Fibroblast of peridontal ligament (primary cell): ENCODE results near the gene MMP20.

Experiments
- DNase-seq: peaks from one replicate; pipeline ENCODE4 v3.0.0-alpha.2; 2010; ENCODE audit errors: extremely low read depth

MMP20 gene

DNA sequence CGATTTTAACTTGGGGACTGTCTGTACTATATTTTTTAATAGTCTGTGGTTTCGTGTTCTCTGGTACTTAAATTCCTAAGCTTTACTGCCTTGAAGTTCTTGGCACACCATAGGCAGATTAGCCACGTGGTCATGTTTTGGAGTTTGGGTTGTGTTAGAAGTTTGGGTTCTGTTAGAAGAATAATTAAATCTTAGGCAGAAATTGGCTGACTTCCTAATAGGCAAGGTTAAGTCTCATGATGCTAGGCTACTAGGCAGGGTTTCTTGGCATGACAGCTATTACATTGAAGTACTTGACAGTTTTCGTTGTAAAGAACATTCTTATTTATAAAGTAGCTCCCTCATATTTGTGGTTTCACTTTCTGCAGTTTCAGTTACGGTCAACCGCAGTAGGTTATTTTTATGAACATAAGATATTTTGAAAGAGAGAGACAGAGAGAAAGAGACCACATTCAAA lies 64.5 kb downstream of the MMP20 start:
- DNase-seq: peak; percentile 79

DNA sequence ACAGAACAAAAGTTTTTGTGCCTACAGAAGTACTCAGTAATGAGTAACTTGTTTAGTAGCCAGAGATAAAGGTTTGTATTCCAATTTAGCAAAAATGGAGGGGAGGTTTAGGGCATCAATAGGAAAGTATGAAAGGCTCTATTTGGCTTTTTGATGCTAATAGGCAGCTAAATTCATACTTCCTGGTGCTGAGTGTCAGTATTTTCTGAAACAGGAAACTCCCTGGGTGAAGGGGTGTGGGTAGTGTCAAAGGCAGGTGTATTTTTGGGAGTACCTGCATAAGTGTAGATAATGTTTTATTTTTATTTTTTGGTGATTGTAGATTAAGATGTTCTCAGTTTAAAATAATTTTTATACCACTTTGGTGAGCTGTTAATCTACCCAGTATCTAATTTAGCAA lies 65.3 kb downstream of the MMP20 start:
- no peak for DNase-seq

DNA sequence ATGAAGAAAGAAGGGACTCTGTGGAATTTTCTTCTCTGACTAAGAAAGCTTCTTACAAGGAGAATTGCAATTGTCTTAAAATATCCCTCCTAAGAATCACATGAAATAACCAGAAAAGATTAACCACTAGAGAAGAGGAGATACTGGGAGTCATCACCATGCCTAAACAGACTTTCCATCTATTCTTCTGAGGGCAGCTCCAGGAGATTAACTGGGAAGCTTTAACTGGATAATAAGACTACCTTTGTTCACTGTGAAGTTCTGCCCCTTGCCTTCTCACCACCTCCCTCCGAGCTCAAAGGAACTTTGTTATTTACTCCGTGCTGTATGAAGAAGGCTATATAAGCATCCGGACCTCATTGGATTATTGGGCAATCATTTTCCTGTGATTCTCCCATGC lies 70.0 kb downstream of the MMP20 start:
- DNase-seq: no peak

DNA sequence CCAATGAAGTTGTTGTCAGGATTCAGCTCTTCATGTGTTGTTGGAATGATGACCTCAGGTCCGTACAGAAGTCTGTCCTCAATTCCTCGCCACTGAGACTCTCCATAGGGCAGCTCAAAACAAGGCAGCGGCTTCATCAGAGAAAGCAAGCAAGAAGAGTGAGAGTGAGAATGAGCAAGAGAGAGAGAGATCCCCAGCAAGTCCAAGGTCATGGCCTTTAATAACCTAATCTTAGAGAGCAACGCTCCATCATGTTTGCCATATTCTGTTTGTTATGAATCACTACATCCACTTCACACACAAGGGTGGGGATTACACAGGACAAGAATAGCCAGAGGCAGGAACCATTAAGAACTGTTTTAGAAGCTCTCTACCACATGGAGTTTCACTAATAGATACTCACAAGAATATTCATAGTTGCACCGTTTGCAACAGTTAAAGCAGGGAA lies 71.3 kb downstream of the MMP20 start:
- DNase-seq: no peak

DNA sequence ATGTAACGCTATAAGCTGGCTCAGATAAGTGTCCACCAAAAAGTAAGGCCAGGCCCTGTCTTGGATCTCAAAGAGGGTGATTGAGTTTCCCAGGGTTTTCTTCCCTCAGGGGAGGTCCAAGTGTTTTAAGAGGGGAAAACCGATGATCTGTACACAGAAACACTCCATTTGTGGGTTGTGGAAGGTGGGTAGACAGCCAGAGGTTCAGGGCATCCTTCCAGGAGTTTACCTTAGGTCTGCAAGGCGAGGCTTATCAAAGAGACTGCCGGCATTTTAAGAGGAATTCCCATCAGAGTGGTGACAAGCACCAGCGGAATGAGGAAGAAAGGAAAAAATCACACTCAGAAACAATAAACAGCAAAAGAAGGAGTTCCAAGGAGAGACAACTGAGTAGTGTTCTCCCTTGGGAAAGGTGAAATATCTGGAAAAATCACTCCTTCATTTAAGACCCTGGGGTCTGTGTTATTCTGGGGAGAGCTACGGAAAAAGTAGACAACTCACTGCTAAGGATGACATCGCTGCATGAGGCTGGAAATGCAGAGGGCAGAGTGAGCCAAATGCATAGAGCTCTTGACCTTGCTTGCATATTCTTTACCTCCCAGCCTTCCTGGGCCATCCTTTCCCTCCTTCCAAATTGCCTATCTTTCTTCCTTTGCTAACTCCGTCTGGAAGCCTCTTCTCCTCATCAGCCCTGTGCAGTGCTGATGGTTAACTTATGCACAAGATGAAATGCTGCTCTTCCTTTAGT lies 72.5 kb downstream of the MMP20 start:
- no peak for DNase-seq

DNA sequence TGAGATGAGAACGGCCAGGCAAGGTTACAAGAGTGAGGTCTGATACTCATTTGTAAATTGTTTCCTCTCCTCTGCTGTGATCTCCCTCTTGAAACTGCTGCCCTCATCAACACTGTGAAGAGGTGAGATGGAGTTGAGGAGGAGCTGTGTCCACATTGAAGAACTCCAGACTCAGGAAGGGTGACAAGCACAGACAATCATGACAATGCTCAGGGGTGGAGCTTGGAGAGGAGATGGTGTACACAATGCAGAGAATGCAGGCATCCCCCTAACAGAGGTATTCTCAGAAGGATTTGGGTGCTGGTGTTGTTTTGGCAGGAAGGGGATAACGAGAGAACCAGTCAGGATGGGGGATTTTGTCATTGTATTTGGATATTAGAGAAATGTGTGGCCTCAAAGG lies 73.1 kb downstream of the MMP20 start:
- no peak for DNase-seq

DNA sequence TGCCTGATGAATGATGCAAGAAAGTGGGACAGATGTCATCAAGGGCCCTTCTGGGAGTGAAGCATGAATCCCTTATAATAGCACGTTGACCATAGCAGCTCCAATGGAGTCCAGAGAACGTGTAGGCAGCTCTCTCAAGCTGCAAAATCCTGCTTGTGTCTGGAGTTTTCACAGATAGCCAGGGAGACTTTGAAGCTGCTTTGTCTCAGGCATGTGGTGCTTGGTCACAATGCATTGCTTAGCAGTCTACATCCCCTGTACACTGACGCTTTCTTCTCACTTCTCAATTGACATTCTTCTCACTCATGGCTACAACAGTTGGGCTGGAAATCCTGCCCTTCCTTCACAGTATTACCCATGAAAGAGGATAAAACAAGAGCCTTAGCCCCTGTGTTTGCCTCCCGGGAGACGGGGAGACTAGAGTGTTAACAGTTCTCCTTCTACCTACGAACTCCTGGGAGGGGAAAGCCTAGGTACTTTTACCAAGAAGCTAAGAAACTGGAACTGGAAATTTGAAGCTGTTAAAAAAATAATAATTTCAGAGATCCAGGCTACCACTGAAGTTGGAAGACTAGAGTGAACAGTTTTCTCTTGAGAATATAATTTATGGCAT lies 73.9 kb downstream of the MMP20 start:
- DNase-seq: no peak

DNA sequence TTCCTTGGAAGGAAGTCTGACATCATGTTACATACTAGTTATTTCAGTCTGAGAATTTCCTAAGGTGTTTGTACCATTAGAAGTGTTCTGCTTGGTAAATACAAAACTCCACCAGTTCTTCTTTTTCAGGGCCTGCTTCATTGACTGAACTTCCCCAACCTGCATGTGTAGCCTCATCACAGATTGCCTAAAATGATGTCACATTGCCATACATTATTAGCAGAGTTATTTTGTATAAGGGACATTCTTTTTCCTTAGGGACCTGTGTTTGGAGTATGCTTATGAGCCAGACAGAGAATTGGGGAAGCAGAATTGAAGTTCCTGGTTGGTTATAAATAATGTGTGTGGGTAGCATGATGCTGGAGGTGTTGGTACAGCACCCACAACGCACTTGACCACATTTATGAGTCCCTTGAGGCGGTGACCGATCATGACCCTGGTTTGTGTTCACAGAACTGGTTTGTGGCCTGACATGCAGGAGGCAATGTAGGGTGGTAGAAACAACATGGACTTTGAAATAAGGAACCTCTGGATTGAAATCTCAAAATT lies 78.1 kb downstream of the MMP20 start:
- no peak for DNase-seq

DNA sequence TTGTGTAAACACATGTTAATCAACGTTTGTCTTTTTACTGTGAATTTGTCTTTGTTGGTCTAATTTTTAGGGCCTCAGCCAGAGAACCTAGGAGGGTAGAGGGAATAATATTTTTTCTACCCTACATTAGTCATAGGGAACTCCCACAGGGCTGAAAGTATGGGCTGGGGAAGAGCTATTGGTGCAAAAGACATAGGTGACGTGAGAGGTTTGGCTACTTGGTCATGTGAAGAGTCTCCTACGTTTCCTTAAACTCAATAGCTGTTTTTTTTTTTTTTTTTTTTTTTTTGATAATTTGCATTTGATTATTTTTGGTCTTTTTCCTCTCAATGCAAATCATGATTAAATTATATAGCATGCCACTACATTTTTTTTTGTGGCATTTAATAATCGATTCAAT lies 78.7 kb downstream of the MMP20 start:
- DNase-seq: no peak

DNA sequence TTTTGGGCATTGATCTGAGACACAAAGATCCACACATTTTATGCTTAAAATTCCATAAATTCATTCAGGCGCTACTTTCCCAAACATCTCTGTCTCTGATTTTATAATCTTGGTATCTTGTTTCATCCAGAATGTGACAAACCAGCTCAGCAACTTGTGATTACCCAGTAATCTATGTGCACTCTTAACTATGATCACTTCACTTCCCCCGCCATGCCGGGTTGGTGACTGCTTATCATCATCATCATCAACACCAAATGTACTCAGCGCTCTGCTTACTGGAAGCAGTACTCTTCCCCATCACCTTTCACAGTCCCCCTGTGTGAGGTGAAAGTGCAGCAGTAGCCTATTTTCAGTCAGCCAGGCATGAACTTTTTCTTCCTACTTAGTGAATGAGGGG lies 79.4 kb downstream of the MMP20 start:
- no peak for DNase-seq

DNA sequence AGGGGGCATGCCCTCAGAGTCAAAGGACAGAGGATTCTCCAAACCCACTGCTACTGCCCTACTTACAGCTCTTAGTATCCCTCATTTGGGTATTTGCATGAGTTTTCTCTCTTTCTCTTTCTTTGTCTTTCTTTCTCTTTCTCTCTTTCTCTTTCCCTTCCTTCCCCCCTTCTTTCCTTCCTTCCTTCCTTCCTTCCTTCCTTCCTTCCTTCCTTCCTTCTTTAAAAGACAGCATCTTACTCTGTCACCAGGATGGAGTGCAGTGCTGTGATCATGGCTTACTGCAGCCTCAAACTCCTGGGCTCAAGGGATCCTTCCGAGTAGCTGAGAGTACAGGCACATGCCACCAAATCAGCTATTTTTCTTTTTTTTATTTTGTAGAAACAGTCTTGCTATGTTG lies 80.5 kb downstream of the MMP20 start:
- no peak for DNase-seq

DNA sequence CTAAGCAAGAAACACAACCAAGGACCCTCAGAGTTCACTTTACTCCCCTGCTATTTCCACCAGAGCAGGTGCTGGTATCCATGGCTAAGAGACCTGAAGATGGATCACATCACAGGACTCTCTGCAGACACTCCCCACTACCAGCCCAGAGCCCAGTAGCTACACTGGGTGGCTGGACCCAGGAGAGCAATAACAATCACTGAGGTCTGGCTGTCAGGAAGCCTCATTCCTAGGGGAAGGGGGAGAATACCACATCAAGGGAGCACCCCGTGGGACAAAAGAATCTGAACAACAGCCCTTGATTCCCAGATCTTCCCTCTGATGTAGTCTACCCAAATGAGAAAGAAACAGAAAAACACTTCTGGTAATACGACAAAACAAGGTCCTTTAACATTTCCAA lies 85.6 kb downstream of the MMP20 start:
- no peak for DNase-seq

DNA sequence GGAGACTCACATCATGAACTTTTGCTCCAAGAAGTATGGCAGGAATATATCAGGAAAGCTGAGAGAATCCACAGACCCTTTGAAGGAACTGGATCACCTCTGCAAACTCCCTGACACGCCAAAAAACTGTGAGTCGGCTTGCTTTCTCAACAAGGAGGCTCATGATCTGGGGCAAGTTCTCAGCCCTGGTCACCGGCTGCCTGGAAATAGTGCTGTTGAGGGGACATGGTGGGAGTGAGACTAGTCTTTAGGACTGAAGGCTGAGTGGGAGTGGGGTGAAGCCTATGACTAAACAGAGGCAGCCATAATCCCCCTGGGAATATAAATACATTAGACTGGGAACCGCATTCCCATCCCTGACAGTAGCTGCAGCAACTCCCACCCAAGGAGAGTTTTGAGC lies 86.2 kb downstream of the MMP20 start:
- no peak for DNase-seq

DNA sequence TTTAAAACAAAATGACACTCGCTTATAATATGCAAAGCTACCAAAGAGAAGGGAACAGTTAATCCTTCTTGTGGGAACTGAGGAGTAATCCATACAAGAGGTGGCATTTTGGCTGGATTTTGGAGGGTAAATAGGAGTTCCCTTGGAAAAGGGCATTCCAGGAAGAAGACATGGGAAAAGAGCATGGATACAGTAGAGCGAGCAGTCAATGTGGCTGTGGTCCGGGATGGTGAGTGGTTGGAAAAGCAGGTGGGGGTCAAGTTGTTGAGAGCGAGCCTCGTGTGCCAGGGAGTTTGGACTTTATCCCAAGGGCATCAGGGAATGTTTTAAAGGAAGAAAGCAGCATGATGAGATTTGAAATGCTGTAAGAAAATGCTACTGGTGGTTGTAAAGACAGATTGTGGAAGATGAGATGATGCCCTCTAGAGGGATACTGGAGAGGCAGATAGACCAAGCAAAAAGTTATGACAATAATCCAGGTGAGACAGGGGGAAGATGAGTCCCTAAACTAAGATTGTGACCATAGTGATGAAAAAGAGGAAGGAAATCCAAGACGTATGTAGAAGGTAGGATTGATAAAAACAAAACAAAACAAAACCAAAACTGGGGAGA lies 90.8 kb downstream of the MMP20 start:
- DNase-seq: no peak

DNA sequence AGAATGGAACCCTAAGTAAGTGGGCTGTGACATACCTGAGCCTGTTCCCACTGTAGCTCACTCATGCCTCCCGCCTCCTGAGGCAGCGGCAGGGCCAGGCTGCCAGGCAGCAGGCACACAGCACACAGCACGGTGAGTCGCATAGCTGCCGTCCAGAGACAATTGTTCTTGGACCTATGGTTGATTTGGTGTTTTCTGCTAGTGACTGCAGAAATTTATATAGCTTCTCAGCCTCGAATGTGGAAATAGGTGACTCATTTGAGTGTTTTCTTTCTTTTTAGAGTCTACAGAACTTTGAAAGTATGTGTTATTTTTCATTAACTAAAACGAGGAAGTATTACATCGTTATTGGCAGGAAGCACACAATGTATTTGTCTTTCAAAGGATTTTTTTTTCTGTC lies 94.6 kb downstream of the MMP20 start, which contains the start of gene MMP7:
Gene MMP7 (minus strand): TSS at position 190 of the 400 bp plus-strand sequence. CDS start 47 bp downstream, at position 143.
- peak; percentile 62 for DNase-seq

DNA sequence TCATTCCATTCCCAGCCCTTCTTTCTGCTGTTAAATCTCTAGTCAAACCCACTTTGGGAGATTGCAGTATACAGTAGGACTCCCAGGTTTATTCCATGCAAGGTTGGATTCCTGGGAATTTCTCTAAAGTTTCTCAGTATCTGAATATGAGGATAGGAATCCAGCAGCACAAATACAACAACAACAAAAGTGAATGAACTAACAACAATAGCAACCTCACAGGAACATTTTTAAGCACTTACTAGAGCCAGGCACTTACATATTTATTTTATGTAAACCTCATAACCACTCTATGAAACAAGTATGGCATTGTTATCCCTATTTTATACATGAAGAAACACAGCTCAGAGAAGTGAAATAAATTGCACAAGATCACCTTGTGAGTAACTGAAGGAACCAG lies 96.5 kb downstream of the MMP20 start:
- DNase-seq: no peak

DNA sequence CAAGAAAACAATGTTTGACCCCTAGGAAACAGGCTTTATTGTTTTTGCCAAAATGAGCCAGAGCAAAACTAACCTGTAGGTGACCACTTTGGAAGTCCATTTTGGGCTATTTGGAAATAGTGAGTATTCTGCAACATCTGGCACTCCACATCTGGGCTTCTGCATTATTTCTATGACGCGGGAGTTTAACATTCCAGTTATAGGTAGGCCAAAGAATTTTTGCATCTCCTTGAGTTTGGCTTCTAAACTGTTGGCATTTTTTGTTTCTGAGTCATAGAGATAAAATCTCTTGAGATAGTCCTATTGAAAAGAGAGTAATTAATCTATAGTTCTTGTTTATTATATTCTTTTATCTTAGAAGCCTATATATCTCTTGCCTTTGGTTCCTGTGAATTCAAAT lies 97.4 kb downstream of the MMP20 start:
- no peak for DNase-seq

DNA sequence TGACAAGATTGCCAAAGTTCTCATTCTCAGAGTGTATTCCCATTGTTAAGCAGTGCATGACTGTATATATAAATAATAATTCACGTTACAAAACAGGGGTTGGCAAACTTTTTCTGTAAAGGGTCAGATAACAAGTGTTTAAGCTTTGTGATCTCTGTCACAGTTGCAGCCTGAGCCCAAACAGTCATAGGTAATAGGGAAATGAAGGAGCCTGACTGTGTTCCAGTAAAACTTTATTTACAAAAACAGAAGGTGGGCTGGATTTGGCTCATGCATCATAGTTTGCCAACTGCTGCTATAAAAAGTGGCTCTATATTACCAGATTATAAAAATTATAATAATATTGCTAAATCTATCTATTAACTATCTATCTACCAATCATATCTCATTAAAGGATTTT lies 98.1 kb downstream of the MMP20 start:
- no peak for DNase-seq
